H1 (cell line): ENCODE results near the gene HMCN1.

Experiments used
- CEBPB ChIP-seq: IDR thresholded peaks from 2 replicates; pipeline ENCODE4 v1.6.1; 2012; ENCODE audit warnings: low read depth, low read length
- JUN ChIP-seq: IDR thresholded peaks from 2 replicates; pipeline ENCODE4 v1.6.1; 2011; ENCODE audit warnings: low read depth, mild to moderate bottlenecking, improper control_type of control experiment, low read length
- POLR2AphosphoS5 ChIP-seq: IDR thresholded peaks from 2 replicates; pipeline ENCODE4 v1.6.1; 2011; ENCODE audit warnings: low read depth, low read length
- SIX5 ChIP-seq: IDR thresholded peaks from 2 replicates; pipeline ENCODE4 v1.6.1; 2011; ENCODE audit warnings: mild to moderate bottlenecking, low read depth, low read length
- ZNF274 ChIP-seq: IDR thresholded peaks from 2 replicates; pipeline ENCODE4 v1.7.0; 2012; ENCODE audit warnings: low read length, borderline replicate concordance; ENCODE audit errors: extremely low read depth

- TF ChIP-seq SIX5 (no peak), CEBPB (no peak), ZNF274 (no peak), POLR2AphosphoS5 (no peak), JUN (no peak)
Observed at GRCh38 chr1:185795181-185795580, 61.0 kb downstream of the HMCN1 start.
